Measurements from ENCODE around the gene ARF1. TPM values are rescaled to one million over a fixed set of nuclear protein-coding genes. Genes with fewer than 3 reads are reported as not detected.
A peak's percentile ranks its signal among the peaks of the same experiment; 100 is the strongest.

Gene ARF1
- total and polyA plus RNA-seq, 2 of the 8 experiments (the other 6 are each of a cell fraction or from before 2014, with no cell fraction given): 265 to 471 TPM

DNA sequence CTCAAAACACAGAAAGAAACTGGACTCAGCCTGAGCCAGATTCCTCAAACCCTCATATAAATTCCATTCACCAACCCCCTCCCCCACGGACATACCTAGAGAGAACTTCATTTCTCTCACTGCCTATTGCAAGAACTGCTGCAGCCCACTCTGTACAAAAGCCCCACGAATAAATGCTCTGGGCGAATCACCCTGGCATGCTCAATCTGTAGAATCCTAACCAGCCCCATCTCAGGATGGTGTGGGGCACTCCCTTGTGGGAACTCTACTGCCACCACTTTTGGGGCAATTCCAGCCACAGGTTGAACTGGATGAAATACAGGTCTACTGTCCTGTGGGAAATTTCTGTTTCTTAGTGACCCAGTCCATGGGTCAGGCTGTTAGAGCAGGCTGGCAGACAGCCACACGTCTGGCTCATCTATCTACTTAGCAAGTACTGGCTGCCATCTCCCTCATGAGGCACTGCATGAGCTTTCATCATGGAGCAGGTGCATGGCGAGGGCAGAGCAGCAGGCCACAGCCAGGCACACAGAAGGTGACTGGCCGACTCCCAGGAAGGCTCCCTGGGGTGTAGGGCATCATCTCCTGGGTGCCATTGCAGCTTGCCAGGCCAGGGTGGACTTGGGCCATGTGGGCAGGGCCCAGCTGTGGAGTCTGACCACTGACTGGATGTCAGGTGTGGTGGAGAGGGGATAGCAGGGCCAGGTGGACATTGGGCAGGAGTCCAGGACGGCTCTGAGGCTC is 22.2 kb downstream of the ARF1 start:
- Histone ChIP-seq H3K27me3 (replicated peaks in 1 of 4; ENCODE audit: control insufficient read depth in 3 of 4, extremely low read depth in 1 of 4, insufficient read depth in 3 of 4, low read length in 3 of 4) (no peaks in the 10 kb centered on the region; a peak in 1 of 7 replicates), H3K18ac (ENCODE audit: extremely low read depth, low read length) (no peak overlapping the region), H3K36me3 (ENCODE audit: control insufficient read depth in 2 of 4, insufficient read depth in 4 of 4, low read length in 3 of 4) (peaks cover 4 to 18% (median 14%) of the 10 kb centered on the region in 4 experiments; a peak in 5 of 8 replicates), H3K4me3 (ENCODE audit: extremely low read depth in 1 of 4, insufficient read depth in 2 of 4, low read depth in 3 of 4, low read length in 4 of 4) (no peak overlapping the region), H3K56ac (replicated peaks; ENCODE audit: insufficient read length, low read depth, low read length) (no peak overlapping the region), H2BK15ac (ENCODE audit: low read length) (no peak overlapping the region), H3K9me3 (ENCODE audit: insufficient read depth in 2 of 2, low read depth in 1 of 2, low read length in 1 of 2) (no peaks in the 10 kb centered on the region), H3K14ac (ENCODE audit: insufficient read length) (no peak overlapping the region), H3K4me1 (replicated peaks in 1 of 4; ENCODE audit: control insufficient read depth in 3 of 4, insufficient read depth in 4 of 4, low read length in 3 of 4) (peaks cover 0 to 4% (median 2%) of the 10 kb centered on the region in 4 experiments; a peak in 5 of 7 replicates), H3K9ac (replicated peaks in 1 of 4; ENCODE audit: extremely low read depth in 1 of 4, low read depth in 3 of 4, low read length in 3 of 4) (0 out of 7 replicates have a peak overlapping the region, but pooled peaks of 1 of the 4 experiments have one; percentile 19), H3K4me2 (ENCODE audit: insufficient read depth in 1 of 2, low read depth in 2 of 2, low read length in 2 of 2) (no peak overlapping the region; a peak in 1 of 4 replicates), H2BK12ac (ENCODE audit: low read depth, low read length) (no peak overlapping the region), H4K5ac (ENCODE audit: insufficient read length, low read depth, low read length) (no peak overlapping the region), H2BK5ac (ENCODE audit: low read depth, low read length) (no peak overlapping the region), H2BK120ac (replicated peaks; ENCODE audit: low read depth, low read length) (no peak overlapping the region), H3K23ac (ENCODE audit: insufficient read length) (no peak overlapping the region), H4K8ac (ENCODE audit: extremely low read depth, insufficient read depth, low read length) (no peak overlapping the region), H4K20me1 (replicated peaks in 1 of 2; ENCODE audit: control insufficient read depth in 1 of 2, insufficient read depth in 2 of 2, low read length in 2 of 2) (peaks cover 6 to 22% of the 10 kb centered on the region in 2 experiments), H2AK5ac (ENCODE audit: low read depth, low read length) (peak overlapping the region; percentile 53; the same call in 1 of the 2 replicates), H3K4ac (replicated peaks; ENCODE audit: insufficient read length, low read depth, low read length) (no peak overlapping the region), H3K27ac (ENCODE audit: low read depth, low read length) (no peak overlapping the region), H3K23me2 (ENCODE audit: low read depth, low read length) (peaks cover 11% of the 10 kb centered on the region; the same call in 1 of the 2 replicates), H3K79me2 (ENCODE audit: control insufficient read depth in 1 of 2, insufficient read depth in 2 of 2, low read length in 2 of 2) (peaks cover 3 to 8% of the 10 kb centered on the region in 2 experiments; a peak in 2 of 4 replicates), H3K79me1 (ENCODE audit: low read depth, low read length) (peaks cover 15% of the 10 kb centered on the region; the same call in 1 of the 2 replicates), H2AFZ (ENCODE audit: low read length) (no peak overlapping the region), H2BK20ac (ENCODE audit: low read length) (no peak overlapping the region), H4K91ac (replicated peaks; ENCODE audit: insufficient read length, low read length) (no peak overlapping the region)
- ChIA-PET CTCF (ENCODE audit: partially characterized antibody) (no interaction called here), POLR2A (ENCODE audit: partially characterized antibody) (interaction anchor here (1.0 kb wide), 1 partner anchor 15 kb away, joined by 3 read pairs; no protein-coding TSS in a partner anchor)
- 0 out of 3 replicates have a peak, but pooled peaks of 1 of the 2 experiments have one; percentile 8 for TF ChIP-seq POLR2A (IDR thresholded peaks at IDR 0.05; ENCODE audit: control extremely low read depth in 1 of 2, low read depth in 2 of 2, low read length in 2 of 2)
- no peak for TF ChIP-seq TEAD4 (IDR thresholded peaks at IDR 0.05; ENCODE audit: low read depth, low read length)
- 76% methylated on average over 7 of the region's 7 CpGs; no CpG with 5 or more reads in 1 of the 2 experiments for WGBS, 2 experiments (ENCODE audit: extremely low coverage in 1 of 2, insufficient coverage in 1 of 2, insufficient read length in 1 of 2, insufficient replicate concordance in 2 of 2, low coverage in 1 of 2, low lambda C conversion rate in 2 of 2, missing lambda C conversion rate in 1 of 2)
- DNase-seq (ENCODE audit: low read depth in 1 of 2, low spot score in 2 of 2) (no peak), FAIRE-seq (no peak)
